NT2/D1 (cell line): Measurements from ENCODE around the gene TMEM163.

Experiments
- SUZ12 ChIP-seq: IDR thresholded peaks from 2 replicates; pipeline ENCODE4 v1.6.1; 2011; ENCODE audit not compliant: insufficient read length, insufficient read depth; ENCODE audit errors: extremely low read depth
- YY1 ChIP-seq: IDR thresholded peaks from 2 replicates; pipeline ENCODE4 v1.6.1; 2011; ENCODE audit not compliant: insufficient read length, insufficient read depth
- ZNF274 ChIP-seq: IDR thresholded peaks from 2 replicates; pipeline ENCODE4 v1.6.1; 2011; ENCODE audit warnings: mild to moderate bottlenecking, low read depth, low read length

DNA sequence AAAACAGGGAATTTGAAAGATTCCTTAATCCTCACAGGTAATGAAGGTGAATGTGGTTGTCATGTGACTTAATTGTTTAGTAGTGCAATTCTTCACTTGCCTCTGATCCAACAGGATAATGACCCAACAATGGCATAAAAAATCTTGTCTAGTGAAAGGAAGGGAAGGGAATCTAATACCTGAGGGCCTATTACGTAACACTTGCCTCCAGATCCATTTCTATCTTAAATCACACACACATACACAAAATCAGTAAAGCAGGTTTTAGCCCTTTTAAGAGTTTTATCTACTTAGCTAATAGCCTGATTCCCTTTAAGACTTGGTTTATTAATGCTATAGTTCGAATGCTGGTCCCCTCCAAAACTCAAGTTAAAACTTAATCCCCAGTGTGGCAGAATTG is 118.6 kb downstream of the TMEM163 start:
- TF ChIP-seq YY1 (no peak), SUZ12 (no peak), ZNF274 (no peak)
